GM21526 (cell line): ENCODE data around the gene RFX4.
"Not testable (repeated sequence)": the region's sequence is repeated elsewhere in the genome, so short reads cannot be mapped to it uniquely, and the experiment has no call there.

ENCODE experiments used
- ATAC-seq: cut with Tn5 transposase; IDR thresholded peaks from one replicate; pipeline ENCODE4 v1.9.1; 2021; ENCODE audit warnings: moderate library complexity; ENCODE audit not compliant: unreplicated experiment, low FRiP score

RFX4 gene

DNA sequence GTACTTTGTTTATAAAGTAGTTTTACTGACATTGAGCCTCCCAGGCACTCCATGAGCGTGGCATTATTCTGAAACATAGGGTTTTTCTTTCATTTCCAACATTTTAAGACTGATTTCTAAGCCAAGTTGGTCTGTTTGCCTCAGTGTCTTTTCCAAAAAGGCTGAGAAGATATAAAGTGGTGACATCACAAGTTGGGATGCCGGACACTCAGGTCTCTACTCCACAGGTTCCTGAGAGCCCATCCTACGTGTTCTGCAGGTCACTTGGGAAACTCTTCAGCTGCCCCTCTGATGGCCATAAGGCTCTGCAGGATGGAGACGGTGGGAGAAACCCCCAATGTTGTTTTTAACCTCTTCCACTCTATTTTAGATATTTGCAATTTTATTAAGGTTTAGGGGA is 6.0 kb downstream of the RFX4 start:
- no peak for ATAC-seq

DNA sequence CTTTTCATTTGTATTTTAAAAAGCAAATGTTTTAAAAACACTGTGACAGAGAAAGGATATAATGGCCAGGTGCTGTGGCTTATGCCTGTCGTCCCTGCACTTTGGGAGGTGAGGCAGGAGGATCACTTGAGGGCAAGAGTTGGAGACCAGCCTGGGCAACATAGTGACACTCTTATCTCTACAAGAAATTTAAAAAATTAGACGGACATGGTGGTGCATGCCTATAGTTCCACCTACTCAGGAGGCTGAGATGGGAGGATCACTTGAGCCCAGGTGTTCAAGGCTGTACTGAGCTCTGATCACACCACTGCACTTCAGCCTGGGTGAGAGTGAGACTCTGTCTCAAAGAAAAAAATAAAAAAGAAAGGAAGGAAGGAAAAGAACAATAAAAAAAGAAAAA is 7.8 kb downstream of the RFX4 start:
- ATAC-seq, result no peak

DNA sequence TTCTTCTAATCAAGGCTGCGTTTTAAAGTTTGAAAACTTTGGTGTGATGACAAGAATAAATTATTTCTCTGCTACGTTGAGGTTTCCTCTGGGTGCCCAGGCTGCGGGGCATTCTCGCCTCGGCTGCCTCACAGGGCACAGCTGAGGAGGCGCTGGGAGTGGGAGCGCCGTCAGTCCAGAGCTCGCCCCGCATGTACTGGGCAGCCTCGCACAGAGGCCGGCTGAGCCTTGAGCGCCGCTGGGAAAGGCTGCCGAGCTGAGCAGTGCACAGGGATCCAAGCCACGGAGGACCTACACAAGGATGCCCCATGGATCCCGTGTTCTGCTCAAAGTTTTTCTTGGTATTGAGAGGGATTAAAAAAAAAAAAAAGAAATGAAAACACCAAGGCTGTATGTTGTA is 11.6 kb downstream of the RFX4 start:
- ATAC-seq, result no peak

GRCh38 chr12:106595268-106595667 is 12.5 kb downstream of the RFX4 start:
- ATAC-seq, result no peak

DNA sequence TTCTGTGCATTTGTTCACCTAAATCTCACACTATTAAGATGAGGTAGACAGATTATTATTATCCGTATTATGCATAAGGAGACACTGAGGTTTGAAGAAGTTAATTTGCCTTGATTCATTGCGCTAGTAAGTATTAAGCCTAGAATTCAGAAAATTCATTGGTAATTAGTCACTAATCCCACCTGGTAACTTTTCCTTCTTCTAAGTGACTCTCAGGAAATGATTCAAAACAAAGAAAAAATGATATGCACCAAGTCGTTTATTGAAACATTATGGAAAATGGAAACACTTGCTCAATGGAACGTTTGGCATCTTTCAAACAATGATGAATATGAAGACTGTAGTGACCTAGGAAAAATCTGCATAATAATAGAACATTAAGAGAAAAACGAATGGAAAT is 15.2 kb downstream of the RFX4 start:
- ATAC-seq, result no peak

- ATAC-seq, result no peak
Observed at GRCh38 chr12:106599302-106599701, 16.5 kb downstream of the RFX4 start.

- no peak for ATAC-seq
Observed at GRCh38 chr12:106600503-106600902, 17.7 kb downstream of the RFX4 start.

- no peak for ATAC-seq
Observed at GRCh38 chr12:106601031-106601430, 18.2 kb downstream of the RFX4 start.

GRCh38 chr12:106601496-106601895 is 18.7 kb downstream of the RFX4 start:
- no peak for ATAC-seq

GRCh38 chr12:106602076-106602475 is 19.3 kb downstream of the RFX4 start:
- ATAC-seq, result no peak

- ATAC-seq, result no peak
Observed at GRCh38 chr12:106605254-106605653, 22.4 kb downstream of the RFX4 start.

DNA sequence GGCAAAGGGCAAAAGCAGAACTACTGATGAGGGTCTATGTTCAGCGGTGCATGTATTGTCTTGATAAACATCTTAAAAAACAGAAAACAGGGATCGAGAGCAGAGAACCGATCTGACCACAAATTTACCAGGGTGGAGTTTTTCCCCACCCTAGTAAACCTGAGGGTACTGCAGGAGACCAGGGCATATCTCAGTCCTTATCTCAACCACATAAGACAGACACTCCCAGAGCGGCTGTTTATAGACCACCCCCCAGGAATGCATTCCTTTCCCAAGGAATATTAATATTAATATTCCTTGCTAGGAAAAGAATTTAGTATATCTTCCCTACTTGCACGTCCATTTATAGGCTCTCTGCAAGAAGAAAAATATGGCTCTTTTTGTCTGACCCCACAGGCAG is 37.8 kb downstream of the RFX4 start:
- not testable (repeated sequence) for ATAC-seq

DNA sequence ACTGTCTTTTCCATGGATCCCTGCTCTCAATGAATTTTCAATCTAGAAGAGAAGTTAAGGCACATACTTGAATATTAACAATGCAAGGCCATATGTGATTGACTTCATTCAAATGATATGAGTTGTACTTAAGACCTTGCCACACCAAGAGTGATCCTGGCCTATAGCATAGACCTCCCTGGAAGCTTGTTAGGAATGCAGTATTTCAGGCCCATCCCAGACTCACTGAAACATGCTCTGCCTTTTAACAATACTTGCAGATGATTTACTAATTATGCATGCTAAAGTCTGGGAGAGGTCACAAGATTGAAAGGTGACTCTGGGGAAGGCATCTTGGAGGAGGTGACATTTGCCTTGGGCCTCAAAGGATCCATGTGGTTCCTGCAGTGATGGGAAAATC is 43.2 kb downstream of the RFX4 start:
- ATAC-seq, result no peak

GRCh38 chr12:106629797-106630659 is 47.2 kb downstream of the RFX4 start:
- ATAC-seq, result no peak

- ATAC-seq, result no peak
Observed at GRCh38 chr12:106631150-106631549, 48.3 kb downstream of the RFX4 start.

DNA sequence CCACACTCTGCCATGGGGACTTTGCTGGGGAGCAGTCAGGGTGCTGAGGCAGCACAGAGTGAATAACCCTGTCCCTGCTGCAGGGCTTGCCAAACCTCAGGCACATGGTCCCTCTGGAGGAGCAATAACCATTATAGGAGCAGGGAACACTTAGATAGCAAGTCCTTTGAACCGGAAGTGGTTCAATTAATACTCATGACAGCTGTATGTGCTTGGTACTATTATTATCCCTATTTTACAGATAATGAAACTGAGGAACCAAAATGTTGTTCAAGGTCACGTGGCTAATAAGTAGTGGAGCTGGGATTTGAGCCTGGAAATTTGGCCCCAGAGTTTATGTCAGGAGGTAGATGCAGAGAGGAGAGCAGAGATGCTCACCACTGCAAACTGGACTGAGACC is 49.0 kb downstream of the RFX4 start:
- no peak for ATAC-seq

DNA sequence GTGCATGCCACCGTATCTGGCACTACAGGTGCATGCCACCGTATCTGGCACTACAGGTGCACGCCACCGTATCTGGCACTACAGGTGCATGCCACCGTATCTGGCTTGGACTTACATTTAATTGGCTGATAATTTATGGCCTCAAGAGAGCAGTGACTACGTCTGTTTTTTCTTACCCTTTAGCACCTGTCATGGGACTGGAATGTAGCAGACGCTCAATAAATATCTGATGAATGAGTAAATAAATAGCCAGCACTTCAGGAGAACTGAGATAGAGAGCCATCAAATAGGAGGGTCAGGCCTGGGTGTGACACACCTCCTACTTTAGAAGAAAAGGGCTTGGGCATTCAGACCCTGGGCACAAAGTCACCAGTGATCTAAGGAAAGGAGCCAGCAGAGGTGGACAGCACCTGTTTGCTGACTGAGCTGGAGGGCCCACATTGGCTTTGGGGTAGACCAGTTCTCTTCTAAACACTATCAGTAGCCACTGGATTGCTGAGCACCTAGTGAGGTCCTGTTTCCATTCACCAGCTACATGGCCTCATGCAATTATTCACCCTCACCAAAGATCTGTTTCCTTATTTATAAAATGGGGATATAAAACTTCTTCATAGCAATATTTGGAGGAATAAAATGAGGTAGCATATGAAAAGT is 50.1 kb downstream of the RFX4 start:
- ATAC-seq, result no peak

DNA sequence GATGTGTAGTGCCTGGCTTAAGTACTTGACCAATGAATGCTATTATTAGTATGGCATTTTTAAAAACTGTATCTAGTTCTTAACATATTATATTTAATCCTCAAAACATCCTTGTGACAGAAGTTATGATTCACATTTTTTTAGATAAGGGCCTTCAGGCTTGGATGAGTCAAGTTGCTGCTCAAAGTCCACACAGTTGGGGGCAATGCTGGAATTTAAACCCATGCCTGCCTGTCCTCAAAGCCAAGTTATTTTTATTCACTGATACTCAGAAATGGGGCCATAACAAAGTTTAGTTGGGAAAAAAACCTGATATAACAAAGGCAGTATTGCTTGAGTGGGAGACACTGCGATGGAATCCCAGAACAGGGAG is 50.6 kb downstream of the RFX4 start:
- no peak for ATAC-seq

DNA sequence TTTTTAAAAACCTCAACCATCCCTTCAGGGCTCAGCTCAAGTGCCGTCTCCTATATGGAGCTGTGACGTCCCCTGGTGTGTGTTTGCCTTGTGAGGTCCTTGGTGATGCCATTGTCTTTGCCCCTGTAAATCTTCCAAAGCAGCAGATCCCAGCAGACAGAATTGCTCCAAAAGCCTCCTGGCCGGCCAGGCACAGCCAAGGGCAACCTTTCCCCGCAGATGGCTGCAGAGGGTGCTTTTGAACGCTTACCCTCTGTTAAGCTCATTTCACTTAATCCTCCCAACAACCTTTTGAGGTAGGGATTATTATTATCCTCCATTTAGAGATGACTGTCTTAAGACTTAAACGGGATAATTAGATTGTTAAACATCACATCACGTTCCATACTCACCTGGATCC is 51.4 kb downstream of the RFX4 start:
- no peak for ATAC-seq

DNA sequence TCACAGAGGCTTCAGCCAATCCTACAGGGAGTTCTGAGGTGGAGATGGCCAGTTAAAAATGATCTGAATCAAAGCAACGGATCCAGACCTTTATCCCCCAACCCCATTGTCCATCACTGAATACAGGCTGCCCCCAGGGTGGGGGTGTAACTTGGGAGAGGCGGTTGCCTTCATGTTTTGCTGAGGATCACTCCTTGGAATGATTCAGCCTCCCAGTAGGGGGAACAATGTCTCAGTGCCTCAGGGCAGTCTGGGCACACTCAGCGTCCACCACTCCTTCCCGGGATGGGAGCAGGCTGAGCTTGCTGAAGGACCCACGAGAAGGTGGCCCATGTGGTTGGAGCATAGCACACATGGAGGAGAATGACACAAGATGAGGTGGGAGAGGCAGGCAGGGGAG is 60.2 kb downstream of the RFX4 start:
- no peak for ATAC-seq

GRCh38 chr12:106644335-106645073 is 61.7 kb downstream of the RFX4 start:
- ATAC-seq, result no peak

DNA sequence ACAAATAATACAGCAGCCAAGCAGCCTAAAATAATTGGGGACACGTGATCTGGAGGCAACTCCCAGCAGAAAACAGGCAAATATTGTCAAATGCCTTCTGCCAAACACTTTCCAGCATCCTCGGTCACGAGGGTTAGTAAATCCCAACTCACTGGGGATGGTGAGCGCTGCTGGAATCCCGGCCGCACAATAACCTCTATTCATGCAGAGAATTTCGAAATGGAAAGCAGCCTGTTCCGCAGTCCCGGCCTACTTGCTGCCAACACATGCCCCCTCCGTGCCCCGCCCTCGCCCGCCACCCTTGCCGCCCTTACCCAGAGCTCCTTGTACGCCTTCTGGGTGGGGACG is 62.2 kb downstream of the RFX4 start:
- ATAC-seq, result no peak
